ENCODE results near the gene TRAPPC12. TPM values are rescaled to one million over a fixed set of nuclear protein-coding genes. Genes with fewer than 3 reads are reported as not detected.
A peak's percentile ranks its signal among the peaks of the same experiment; 100 is the strongest.

Gene TRAPPC12
- total RNA-seq, 1 donor from 2014 or later = 130 TPM

DNA sequence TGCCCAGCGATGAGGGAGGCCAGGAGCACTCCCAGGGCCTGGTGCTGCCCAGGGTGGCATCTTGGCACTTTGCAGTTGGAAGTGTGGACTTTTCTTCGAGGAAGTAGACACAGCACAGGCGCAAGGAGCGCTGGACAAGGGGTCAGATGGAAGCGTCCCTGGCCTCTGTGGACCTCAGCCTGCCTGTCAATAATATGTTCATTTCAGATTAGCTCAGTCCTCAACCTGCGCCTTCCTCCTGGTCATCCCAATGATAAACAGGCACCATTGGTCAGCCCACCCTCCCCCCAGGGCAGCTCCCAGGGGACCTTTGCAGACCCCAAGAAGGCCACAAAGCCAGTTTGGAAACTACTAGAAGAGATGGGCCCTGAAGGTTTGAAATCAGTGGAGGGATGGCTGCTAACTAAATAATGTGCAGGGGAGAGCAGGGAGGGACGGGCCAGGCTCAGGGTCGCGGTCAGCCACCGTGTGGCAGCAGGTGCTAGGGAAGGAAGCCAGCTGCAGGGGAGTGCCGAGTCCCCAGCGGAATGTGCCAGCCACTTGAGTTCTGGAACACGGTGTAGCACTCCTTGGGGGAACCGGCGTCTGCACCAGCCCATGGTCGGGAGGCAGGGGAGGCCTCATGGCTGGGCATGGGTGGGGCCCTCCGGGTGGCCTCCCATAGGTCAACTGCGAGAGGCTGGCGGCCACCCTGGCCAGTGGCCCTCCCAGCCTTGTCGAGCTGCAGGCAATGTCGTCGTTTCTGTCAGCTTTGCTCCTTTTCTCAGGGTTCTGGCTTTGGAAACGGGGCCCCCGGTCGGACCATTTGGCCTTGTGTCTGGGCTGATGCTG lies 79.9 kb downstream of the TRAPPC12 start:
- Mint-ChIP-seq H3K9me3 (ENCODE audit: unreplicated experiment) (no peaks in the 10 kb centered on the region), H3K36me3 (ENCODE audit: unreplicated experiment) (peaks cover 15% of the 10 kb centered on the region), H3K4me1 (ENCODE audit: low read depth, unreplicated experiment) (peaks cover 23% of the 10 kb centered on the region), H3K27ac (ENCODE audit: unreplicated experiment) (no peak overlapping the region), H3K27me3 (ENCODE audit: unreplicated experiment) (peaks cover 6% of the 10 kb centered on the region), H3K4me3 (ENCODE audit: unreplicated experiment) (no peak overlapping the region)
- DNase-seq = no peak
- no peak for TF ChIP-seq CTCF (IDR thresholded peaks at IDR 0.05; ENCODE audit: partially characterized antibody, unreplicated experiment)

DNA sequence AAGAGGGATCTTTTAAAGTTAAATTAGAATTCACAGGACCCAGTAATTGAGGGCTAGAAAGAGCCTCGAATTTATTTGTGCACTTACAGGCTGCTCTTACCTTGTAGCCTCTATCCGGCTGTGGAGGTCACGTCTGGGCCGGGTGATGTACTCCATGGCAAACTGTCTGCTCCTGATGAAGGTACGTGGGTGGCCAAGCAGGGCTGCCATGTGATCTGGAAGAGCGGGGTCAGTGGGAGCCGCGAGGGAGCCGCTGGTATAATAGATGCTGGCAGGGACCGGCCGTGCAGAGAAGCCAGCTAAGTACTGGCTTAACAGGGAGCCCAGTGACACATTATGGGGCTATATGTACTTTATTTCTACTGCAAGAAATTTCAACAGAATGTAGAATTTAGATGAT lies 80.7 kb downstream of the TRAPPC12 start:
- Mint-ChIP-seq H3K4me3 (ENCODE audit: unreplicated experiment) (no peak overlapping the region), H3K4me1 (ENCODE audit: low read depth, unreplicated experiment) (peaks cover 24% of the 10 kb centered on the region), H3K9me3 (ENCODE audit: unreplicated experiment) (peaks cover 3% of the 10 kb centered on the region), H3K36me3 (ENCODE audit: unreplicated experiment) (peaks cover 14% of the 10 kb centered on the region), H3K27ac (ENCODE audit: unreplicated experiment) (peak overlapping the region; percentile 43), H3K27me3 (ENCODE audit: unreplicated experiment) (peaks cover 6% of the 10 kb centered on the region)
- TF ChIP-seq CTCF (IDR thresholded peaks at IDR 0.05; ENCODE audit: partially characterized antibody, unreplicated experiment) = no peak
- DNase-seq = no peak

DNA sequence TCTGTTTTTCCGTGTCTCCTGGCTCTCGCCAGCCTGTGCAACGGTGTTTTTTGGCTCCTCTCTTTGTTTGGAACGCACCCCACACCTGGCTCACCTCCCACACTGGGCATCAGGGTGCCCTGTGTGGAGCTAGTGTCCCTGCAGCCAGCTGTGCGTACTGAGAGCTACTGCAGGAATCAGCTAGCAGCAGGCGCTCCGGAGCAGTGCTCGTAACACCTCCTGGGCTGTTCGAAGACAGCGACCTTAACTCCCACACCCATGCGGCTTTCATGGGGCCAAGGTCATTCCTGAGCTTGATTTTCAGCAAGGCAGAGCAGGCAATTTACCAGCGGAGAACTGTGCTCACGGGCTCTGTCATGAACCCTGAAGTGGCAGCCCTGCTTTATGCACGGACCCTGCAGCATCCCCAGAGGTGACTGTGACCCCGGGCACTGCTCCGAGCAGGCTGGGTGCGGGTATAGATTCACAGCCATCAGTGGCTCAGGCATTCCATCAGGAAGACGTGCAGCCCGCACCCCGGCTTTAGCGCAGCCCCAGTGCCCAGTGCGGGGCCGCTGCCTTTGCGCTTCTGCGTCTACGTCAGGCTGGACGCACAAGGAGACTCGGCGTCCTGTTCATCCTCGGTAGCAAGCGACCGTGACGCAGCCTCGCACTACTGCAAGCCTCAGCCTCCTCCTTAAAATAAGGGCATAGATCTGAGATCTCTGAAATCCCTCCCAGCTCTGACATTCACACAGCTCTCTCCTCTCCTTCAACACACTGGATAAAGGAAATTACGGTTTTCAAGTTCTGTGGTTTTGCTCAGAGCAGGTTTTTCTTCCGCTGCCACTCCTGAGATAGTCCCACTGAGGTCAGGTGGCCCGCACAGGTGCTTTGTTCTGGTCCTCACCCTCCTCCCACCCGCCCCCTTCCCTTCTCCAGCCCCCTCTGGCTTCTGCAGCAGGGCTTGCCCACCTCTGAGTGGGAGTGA lies 81.6 kb downstream of the TRAPPC12 start:
- no peak overlapping the region for H3K27ac Mint-ChIP-seq (ENCODE audit: unreplicated experiment)

DNA sequence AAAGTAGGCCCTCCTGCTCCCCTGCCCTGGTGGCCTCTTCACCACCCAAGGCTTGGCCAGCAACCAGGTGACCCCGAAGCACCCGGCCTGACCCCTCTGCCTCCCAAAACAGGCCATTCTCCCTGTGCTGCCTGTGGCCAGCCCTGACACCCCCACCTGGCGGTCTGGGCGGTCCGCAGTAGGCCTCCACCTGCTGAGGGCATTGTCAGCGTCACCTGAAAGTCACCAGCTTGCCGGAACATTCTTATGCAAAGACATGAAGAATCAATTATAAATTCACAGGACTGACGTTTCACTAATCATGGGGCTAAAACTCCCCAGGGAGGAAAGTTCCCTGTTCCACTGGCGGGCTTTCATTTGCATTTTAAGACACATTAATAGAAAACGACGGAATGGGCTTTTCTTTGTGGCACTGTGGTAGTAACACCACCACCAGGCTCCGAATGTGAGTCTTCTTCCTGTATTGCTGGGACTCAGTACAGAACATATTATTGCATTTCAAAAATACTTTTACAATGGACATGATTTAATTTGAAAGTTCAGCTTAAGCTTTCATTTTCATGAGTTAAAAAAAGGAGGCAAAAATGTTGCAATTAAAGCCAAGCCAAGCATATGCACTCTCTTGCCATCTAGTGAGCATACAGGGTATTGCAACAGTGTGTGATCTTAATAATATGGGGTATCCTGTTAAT lies 82.5 kb downstream of the TRAPPC12 start:
- H3K27me3 Mint-ChIP-seq (ENCODE audit: unreplicated experiment) = peaks cover 6% of the 10 kb centered on the region
- peaks cover 3% of the 10 kb centered on the region for H3K36me3 Mint-ChIP-seq (ENCODE audit: unreplicated experiment)
- peaks cover 3% of the 10 kb centered on the region for H3K9me3 Mint-ChIP-seq (ENCODE audit: unreplicated experiment)
- peak; percentile 96 for TF ChIP-seq CTCF (IDR thresholded peaks at IDR 0.05; ENCODE audit: partially characterized antibody, unreplicated experiment)
- DNase-seq = no peak
- H3K4me3 Mint-ChIP-seq (ENCODE audit: unreplicated experiment) = no peak overlapping the region
- peak overlapping the region; percentile 18 for H3K27ac Mint-ChIP-seq (ENCODE audit: unreplicated experiment)
- H3K4me1 Mint-ChIP-seq (ENCODE audit: low read depth, unreplicated experiment) = peaks cover 27% of the 10 kb centered on the region

More for the DNA sequence above, 81.6 kb downstream of the TRAPPC12 start:
- peaks cover 6% of the 10 kb centered on the region for H3K27me3 Mint-ChIP-seq (ENCODE audit: unreplicated experiment)
- DNase-seq = no peak
- H3K4me1 Mint-ChIP-seq (ENCODE audit: low read depth, unreplicated experiment) = peaks cover 24% of the 10 kb centered on the region
- TF ChIP-seq CTCF (IDR thresholded peaks at IDR 0.05; ENCODE audit: partially characterized antibody, unreplicated experiment) = no peak
- peaks cover 5% of the 10 kb centered on the region for H3K36me3 Mint-ChIP-seq (ENCODE audit: unreplicated experiment)
- peaks cover 3% of the 10 kb centered on the region for H3K9me3 Mint-ChIP-seq (ENCODE audit: unreplicated experiment)
- no peak overlapping the region for H3K4me3 Mint-ChIP-seq (ENCODE audit: unreplicated experiment)

All from glutamatergic neuron (in vitro differentiated cells).